Measurements from ENCODE around the gene SLF1. TPM values are rescaled to one million over a fixed set of nuclear protein-coding genes. Genes with fewer than 3 reads are reported as not detected.

The SLF1 gene
- total and polyA plus RNA-seq, 2 of the 8 experiments (the other 6 are each of a cell fraction or from before 2014, with no cell fraction given): 4.8 to 15.7 TPM

- CTCF ChIA-PET (ENCODE audit: partially characterized antibody): no interaction called here
- Histone ChIP-seq H3K4me2 (ENCODE audit: insufficient read depth in 1 of 2, low read depth in 2 of 2, low read length in 2 of 2) (no peak overlapping the region), H3K79me2 (ENCODE audit: control insufficient read depth in 1 of 2, insufficient read depth in 2 of 2, low read length in 2 of 2) (peaks cover 0 to 10% of the 10 kb centered on the region in 2 experiments; a peak in 2 of 4 replicates), H3K4ac (replicated peaks; ENCODE audit: insufficient read length, low read depth, low read length) (no peak overlapping the region), H2BK20ac (ENCODE audit: low read length) (no peak overlapping the region), H4K20me1 (replicated peaks in 1 of 2; ENCODE audit: control insufficient read depth in 1 of 2, insufficient read depth in 2 of 2, low read length in 2 of 2) (no peaks in the 10 kb centered on the region), H3K79me1 (ENCODE audit: low read depth, low read length) (peaks cover 6% of the 10 kb centered on the region), H4K8ac (ENCODE audit: extremely low read depth, insufficient read depth, low read length) (no peak overlapping the region), H3K23ac (ENCODE audit: insufficient read length) (no peak overlapping the region), H3K56ac (replicated peaks; ENCODE audit: insufficient read length, low read depth, low read length) (no peak overlapping the region), H3K36me3 (ENCODE audit: control insufficient read depth in 2 of 4, insufficient read depth in 4 of 4, low read length in 3 of 4) (peaks cover 0 to 16% (median 3%) of the 10 kb centered on the region in 4 experiments; a peak in 6 of 8 replicates), H3K14ac (ENCODE audit: insufficient read length) (no peak overlapping the region), H3K4me1 (replicated peaks in 1 of 4; ENCODE audit: control insufficient read depth in 3 of 4, insufficient read depth in 4 of 4, low read length in 3 of 4) (no peaks in the 10 kb centered on the region), H4K91ac (replicated peaks; ENCODE audit: insufficient read length, low read length) (no peak overlapping the region), H3K4me3 (ENCODE audit: extremely low read depth in 1 of 4, insufficient read depth in 2 of 4, low read depth in 3 of 4, low read length in 4 of 4) (no peak overlapping the region), H2BK5ac (ENCODE audit: low read depth, low read length) (no peak overlapping the region), H3K27ac (ENCODE audit: low read depth, low read length) (no peak overlapping the region), H2BK15ac (ENCODE audit: low read length) (no peak overlapping the region), H2BK12ac (ENCODE audit: low read depth, low read length) (no peak overlapping the region), H4K5ac (ENCODE audit: insufficient read length, low read depth, low read length) (no peak overlapping the region), H3K23me2 (ENCODE audit: low read depth, low read length) (no peaks in the 10 kb centered on the region), H3K9ac (replicated peaks in 1 of 4; ENCODE audit: extremely low read depth in 1 of 4, low read depth in 3 of 4, low read length in 3 of 4) (no peak overlapping the region), H2BK120ac (replicated peaks; ENCODE audit: low read depth, low read length) (no peak overlapping the region), H3K27me3 (replicated peaks in 1 of 4; ENCODE audit: control insufficient read depth in 3 of 4, extremely low read depth in 1 of 4, insufficient read depth in 3 of 4, low read length in 3 of 4) (0 out of 7 replicates have a peak, but pooled peaks cover 0 to 2% (median 0%) of the 10 kb centered on the region in 4 experiments), H3K9me3 (ENCODE audit: insufficient read depth in 2 of 2, low read depth in 1 of 2, low read length in 1 of 2) (peaks cover 0 to 13% of the 10 kb centered on the region in 2 experiments; a peak in 2 of 4 replicates), H2AK5ac (ENCODE audit: low read depth, low read length) (no peak overlapping the region), H3K18ac (ENCODE audit: extremely low read depth, low read length) (no peak overlapping the region), H2AFZ (ENCODE audit: low read length) (no peak overlapping the region)
- WGBS, 2 experiments (ENCODE audit: extremely low coverage in 1 of 2, insufficient coverage in 1 of 2, insufficient read length in 1 of 2, insufficient replicate concordance in 2 of 2, low coverage in 1 of 2, low lambda C conversion rate in 2 of 2, missing lambda C conversion rate in 1 of 2): 100% methylated on average over 1 of the region's 1 CpG; no CpG with 5 or more reads in 1 of the 2 experiments
- POLR2A ChIA-PET (ENCODE audit: partially characterized antibody): interaction anchor here (0.6 kb wide), 1 partner anchor 15 kb away, joined by 3 read pairs; no protein-coding TSS in a partner anchor
- no peak for TF ChIP-seq JUND (IDR thresholded peaks at IDR 0.05; ENCODE audit: low read length)
- no peak for TF ChIP-seq TEAD4 (IDR thresholded peaks at IDR 0.05; ENCODE audit: low read depth, low read length)
- no peak for TF ChIP-seq KDM4A (IDR thresholded peaks at IDR 0.05; ENCODE audit: low read depth, low read length, severe bottlenecking)
- TF ChIP-seq SP4 (IDR thresholded peaks at IDR 0.05; ENCODE audit: low read length): no peak
- no peak for TF ChIP-seq SRF (IDR thresholded peaks at IDR 0.05; ENCODE audit: low read depth, low read length)
- TF ChIP-seq ASH2L (IDR thresholded peaks at IDR 0.05; ENCODE audit: low read length): no peak
- TF ChIP-seq POLR2A (IDR thresholded peaks at IDR 0.05; ENCODE audit: control extremely low read depth in 1 of 2, low read depth in 2 of 2, low read length in 2 of 2): no peak
- TF ChIP-seq SP1 (IDR thresholded peaks at IDR 0.05; ENCODE audit: low read depth, low read length): no peak
- TF ChIP-seq USF2 (IDR thresholded peaks at IDR 0.05; ENCODE audit: low read length): no peak
- TF ChIP-seq CREB1 (IDR thresholded peaks at IDR 0.05): no peak
- no peak for TF ChIP-seq EGR1 (IDR thresholded peaks at IDR 0.05; ENCODE audit: borderline replicate concordance, low read depth, low read length)
- no peak for TF ChIP-seq RNF2 (IDR thresholded peaks at IDR 0.05; ENCODE audit: borderline replicate concordance, low read depth, low read length, missing control alignments, poor library complexity, severe bottlenecking)
- TF ChIP-seq CBX8 (IDR thresholded peaks at IDR 0.05; ENCODE audit: borderline replicate concordance, low read depth, low read length): no peak
- TF ChIP-seq CBX5 (IDR thresholded peaks at IDR 0.05; ENCODE audit: low read depth, low read length): no peak
- DNase-seq (ENCODE audit: low read depth in 1 of 2, low spot score in 2 of 2): no peak
- FAIRE-seq: no peak
Measured at GRCh38 chr5:94658272-94658671, 39.8 kb downstream of the SLF1 start.
